CD4-positive, alpha-beta T cell treated with Interleukin-10 for 1 hour (primary cell): ENCODE measurements around the gene THRB.
A peak's percentile ranks its signal among the peaks of the same experiment; 100 is the strongest.

Source experiments
- DNase-seq: peaks from one replicate; pipeline ENCODE4 v3.0.0-alpha.2; 2020

Gene THRB

GRCh38 chr3:24215502-24215901 lies 279.1 kb downstream of the THRB start:
- DNase-seq: no peak

GRCh38 chr3:24211381-24211780 lies 283.3 kb downstream of the THRB start:
- no peak for DNase-seq

GRCh38 chr3:24202071-24202470 lies 292.6 kb downstream of the THRB start:
- DNase-seq: no peak

DNA sequence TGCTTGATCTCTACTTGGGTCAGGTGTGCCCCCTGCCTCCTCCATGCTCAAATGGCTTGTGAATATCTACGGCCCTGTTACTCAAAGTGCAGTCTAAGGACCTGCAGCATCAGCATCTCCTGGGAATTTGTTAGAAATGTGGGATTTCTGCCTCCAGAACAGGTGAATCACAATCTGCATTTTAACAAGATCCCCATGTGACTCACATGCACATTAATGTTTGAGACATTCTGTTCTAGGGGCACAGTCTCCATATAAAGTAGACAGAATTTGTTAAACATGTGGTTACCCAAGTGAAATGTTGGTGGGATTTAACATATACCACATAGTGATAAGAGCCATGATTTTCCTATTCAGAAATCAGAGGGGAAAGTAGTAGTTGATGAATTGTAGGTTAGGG lies 293.3 kb downstream of the THRB start:
- no peak for DNase-seq

GRCh38 chr3:24199775-24200247 lies 294.8 kb downstream of the THRB start:
- no peak for DNase-seq

GRCh38 chr3:24199300-24199699 lies 295.4 kb downstream of the THRB start:
- DNase-seq: no peak

GRCh38 chr3:24198728-24199127 lies 295.9 kb downstream of the THRB start:
- no peak for DNase-seq

DNA sequence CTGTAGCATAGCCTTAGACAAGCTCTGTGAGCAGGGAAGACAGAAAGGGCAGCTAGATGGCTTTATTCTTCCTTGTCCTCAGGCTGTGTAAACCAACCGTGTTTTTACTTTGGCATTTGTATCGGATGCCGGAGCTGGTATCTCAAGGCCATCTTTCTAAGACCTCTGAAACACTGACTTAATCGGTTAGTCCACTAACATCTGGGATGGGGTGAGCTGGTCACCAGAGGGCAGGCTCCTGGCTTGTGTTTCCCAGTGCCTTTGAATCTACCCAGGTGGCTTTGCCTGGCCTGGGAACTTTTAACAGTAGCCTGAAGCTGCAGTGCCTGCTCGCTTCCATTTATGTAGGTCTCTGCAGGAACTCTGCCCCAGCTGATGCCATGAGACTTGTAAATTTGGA lies 296.8 kb downstream of the THRB start:
- DNase-seq: no peak

DNA sequence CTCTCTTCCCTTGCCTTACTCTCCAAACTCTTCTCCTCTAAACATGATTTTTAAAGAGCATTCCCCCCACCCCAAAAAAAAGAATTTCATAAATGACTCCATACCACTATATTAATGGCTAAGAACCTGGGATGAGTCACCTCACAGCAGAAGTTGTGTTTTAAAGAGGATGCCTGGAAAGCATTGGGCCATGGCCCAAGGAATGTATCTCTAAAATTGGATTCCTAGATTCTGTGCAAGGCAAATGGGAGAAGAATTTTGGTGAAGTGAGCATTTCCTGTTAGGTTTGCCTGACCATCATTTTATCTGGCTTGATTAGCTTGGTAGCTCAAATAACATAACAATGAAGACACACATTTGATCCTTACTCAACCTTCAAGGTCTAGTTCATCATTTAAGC lies 298.1 kb downstream of the THRB start:
- DNase-seq: no peak

- no peak for DNase-seq
These were observed 299.0 kb downstream of the THRB start for GRCh38 chr3:24195504-24196230.

- no peak for DNase-seq
These were observed 302.1 kb downstream of the THRB start for GRCh38 chr3:24192469-24193056.

DNA sequence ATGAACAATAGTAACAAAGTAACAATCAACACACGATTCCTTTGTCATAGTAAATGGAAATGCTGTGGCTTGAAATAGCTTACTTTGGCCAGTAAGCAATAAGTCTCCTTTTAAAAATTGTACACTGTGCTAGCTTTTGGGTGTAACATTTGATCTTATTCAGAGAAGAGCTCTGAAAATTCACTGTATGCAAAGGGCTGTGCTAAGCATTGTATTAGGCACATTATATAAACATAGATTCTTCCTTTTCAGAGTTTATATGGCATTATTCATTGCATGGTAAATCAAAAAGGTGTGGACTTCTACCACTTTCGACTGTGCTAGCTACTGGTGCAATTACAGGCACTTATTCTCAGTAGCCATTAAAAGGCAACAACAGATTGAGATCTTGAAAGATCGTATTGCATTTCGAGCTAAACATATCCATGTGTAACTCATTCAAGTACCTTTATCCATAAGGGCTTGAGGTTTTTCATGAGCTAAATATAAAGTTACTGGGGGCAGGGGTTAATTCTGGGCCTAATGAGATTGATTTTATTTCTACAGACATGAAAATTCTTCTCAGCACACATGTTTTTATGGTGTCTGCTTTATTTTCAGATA lies 302.7 kb downstream of the THRB start:
- DNase-seq: no peak

- DNase-seq: no peak
These were observed 304.4 kb downstream of the THRB start for GRCh38 chr3:24190256-24190655.

DNA sequence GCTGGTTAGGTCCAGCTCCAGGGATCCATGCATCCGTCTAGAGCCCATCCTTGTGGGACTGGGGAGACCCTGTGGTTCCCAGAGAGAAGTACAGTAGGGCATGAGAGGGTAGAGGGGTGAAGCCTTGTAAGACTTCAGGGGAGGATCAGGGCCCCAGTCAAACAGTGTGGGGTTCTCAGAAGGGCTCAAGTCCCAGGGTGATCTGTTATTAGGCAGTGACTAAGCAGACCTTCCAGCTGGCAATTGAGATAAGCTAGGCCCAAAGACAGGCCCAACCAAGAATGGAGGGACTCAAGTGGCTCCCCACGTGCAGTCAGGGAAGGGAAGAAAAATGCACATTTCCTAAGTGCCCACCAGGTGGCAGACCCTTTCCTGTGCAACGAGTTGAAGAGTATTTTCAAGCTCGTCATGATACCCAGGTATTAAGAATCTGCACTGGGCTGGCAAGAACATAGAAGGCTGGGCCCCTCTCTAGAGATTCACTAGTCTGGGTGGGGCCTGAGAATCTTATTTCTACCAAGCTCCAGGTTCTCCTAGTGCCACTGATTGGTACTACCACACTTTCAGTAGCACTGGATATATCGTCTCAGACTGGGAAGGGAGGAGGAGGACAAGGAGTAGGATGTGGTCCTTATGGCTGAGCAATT lies 308.8 kb downstream of the THRB start:
- DNase-seq: peak; percentile 5

DNA sequence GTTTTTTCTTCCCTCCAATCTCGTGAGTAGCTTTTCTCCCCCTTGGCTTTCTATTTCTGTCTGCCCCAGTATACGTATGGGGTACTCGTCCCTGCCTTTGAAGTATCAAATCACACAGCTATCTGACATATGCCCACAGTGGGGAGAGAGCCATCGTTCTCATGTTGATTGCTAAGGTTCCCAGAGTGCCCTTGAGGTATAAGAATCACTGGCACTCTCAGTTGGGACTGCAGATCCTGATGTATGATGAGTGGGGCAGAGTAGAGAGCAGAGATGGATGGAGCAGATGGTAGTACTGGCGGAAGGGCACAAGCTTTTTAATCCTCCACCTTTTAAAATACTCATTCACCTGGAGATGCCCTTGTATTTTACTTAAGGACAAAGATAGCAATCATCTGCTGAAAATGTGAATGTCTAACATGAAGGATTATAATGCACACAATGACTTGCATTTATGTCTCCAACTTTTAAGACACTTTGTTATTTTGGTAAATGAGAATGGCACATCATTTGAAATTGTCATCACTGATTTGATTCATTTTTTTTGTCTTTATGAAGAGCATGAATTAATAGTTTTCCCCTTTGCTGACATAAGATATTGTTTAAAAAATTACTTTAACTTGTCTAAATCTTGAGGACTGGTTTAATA lies 310.0 kb downstream of the THRB start:
- no peak for DNase-seq

GRCh38 chr3:24182756-24183155 lies 311.9 kb downstream of the THRB start:
- DNase-seq: no peak

DNA sequence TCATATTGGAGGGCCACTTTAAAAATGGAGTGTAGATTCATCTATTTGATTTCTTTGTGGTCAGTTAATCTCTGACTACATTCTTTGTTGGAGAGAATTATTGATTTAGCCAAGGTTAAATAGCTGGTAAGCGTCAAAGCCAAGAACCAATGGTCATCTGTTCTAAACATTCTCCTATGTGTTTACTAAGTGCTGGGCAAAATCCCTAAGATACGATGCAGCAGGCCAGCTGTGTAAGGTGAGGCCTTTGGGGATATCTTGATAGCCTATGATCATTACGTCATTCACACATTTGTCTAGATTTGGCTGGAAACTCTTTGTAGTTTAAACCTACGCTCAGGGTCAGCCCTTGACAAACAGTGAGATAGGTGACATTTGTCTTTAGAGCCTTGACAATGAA lies 313.4 kb downstream of the THRB start:
- DNase-seq: no peak

- DNase-seq: no peak
These were observed 314.0 kb downstream of the THRB start for GRCh38 chr3:24180616-24181015.

DNA sequence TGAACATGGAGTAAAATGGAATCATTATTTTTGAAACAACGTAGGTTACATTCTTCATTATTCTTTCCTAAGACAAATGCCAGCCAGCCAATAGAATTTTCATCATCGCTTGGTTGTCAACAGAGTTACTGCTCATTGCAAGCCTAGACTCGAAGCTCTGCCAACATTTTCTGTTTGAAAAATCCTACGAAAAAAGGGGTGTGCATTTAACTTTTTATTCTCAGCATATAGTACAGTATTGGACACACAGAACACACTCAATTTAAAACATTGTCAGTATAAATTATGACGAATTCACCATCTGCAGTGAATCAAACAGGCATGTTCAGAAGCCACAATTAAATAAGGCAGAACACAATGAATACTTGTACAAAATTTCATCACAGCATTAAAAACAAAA lies 317.4 kb downstream of the THRB start:
- DNase-seq: no peak

DNA sequence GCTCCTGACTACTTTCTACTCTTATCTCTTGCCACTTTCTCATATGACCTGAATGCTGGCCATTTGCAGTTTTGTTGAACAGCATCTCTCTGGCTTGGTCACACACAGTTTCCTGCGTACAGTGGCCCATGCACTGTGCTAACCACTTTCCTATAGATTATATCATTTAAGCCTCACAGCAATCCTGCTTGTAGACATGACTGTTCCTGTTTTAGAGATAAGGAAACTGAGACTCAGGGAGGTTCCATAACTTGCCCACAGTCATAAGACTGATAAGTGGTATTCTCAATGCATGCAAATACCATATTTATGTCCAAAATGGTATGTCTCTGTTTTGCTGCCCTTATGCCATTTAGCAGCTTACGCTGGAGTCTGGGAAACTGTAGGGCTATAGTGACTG lies 320.0 kb downstream of the THRB start:
- DNase-seq: no peak

DNA sequence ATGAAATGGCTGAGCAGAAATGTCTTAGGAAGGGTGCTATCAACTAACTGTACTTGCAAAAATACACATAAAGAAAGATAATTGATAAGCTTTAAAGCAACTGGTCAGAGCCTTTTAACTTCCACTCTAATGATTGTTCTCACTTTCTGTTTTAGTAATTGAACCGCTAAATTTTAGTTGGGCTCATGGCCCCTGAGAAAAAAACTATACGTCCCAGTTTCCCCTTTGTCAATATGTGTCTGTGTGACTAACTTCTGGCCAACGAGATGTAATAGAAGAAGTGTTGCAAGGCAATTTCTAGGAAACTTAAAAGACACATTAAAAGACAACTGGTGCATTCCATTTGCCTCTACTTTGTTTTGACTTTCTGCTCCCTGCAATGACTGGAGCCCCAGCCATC lies 325.7 kb downstream of the THRB start:
- no peak for DNase-seq

- no peak for DNase-seq
These were observed 327.2 kb downstream of the THRB start for GRCh38 chr3:24167429-24167828.

GRCh38 chr3:24166515-24166914 lies 328.1 kb downstream of the THRB start:
- DNase-seq: no peak
